ENCODE results near the gene MMP28. TPM values are rescaled to one million over a fixed set of nuclear protein-coding genes. Genes with fewer than 3 reads are reported as not detected.

MMP28 gene
- polyA plus RNA-seq, 6 donors from 2014 or later, result 0.21 TPM; not detected in 5

- Mint-ChIP-seq H3K9me3 (peaks cover 0 to 2% (median 0%) of the 10 kb centered on the region in 7 donors), H3K27ac (no peak overlapping the region), H3K27me3 (peaks cover 28 to 70% (median 52%) of the 10 kb centered on the region in 3 donors), H3K36me3 (no peaks in the 10 kb centered on the region), H3K4me3 (peak overlapping the region in 1 of 8 donors; percentile 47), H3K4me1 (peaks cover 8 to 9% (median 8%) of the 10 kb centered on the region in 3 donors)
- ATAC-seq (ENCODE audit: low read depth in 2 of 2), result no peak
- DNase-seq, result no peak
Measured at GRCh38 chr17:35743626-35744328, 51.7 kb downstream of the MMP28 start.

- Mint-ChIP-seq H3K27me3 (peaks cover 25 to 62% (median 46%) of the 10 kb centered on the region in 3 donors), H3K4me3 (no peak overlapping the region), H3K36me3 (no peaks in the 10 kb centered on the region), H3K9me3 (peaks cover 0 to 2% (median 0%) of the 10 kb centered on the region in 7 donors), H3K27ac (no peak overlapping the region), H3K4me1 (peaks cover 8% of the 10 kb centered on the region in 3 donors)
- DNase-seq (no peak), ATAC-seq (ENCODE audit: low read depth in 2 of 2) (no peak)
Measured at GRCh38 chr17:35742896-35743477, 52.5 kb downstream of the MMP28 start.

- Mint-ChIP-seq H3K4me1 (peaks cover 8% of the 10 kb centered on the region in 3 donors), H3K4me3 (no peak overlapping the region), H3K27ac (no peak overlapping the region), H3K27me3 (peaks cover 23 to 57% (median 46%) of the 10 kb centered on the region in 3 donors), H3K36me3 (no peaks in the 10 kb centered on the region), H3K9me3 (peaks cover 0 to 2% (median 0%) of the 10 kb centered on the region in 7 donors)
- ATAC-seq (ENCODE audit: low read depth in 2 of 2) (no peak), DNase-seq (no peak)
Measured at GRCh38 chr17:35742496-35742895, 52.9 kb downstream of the MMP28 start.

GRCh38 chr17:35740997-35741931 is 54.2 kb downstream of the MMP28 start:
- ATAC-seq (ENCODE audit: low read depth in 2 of 2), result peak; percentile 18 to 49
- Mint-ChIP-seq H3K27me3 (peaks cover 20 to 51% (median 46%) of the 10 kb centered on the region in 3 donors), H3K4me3 (peak overlapping the region in 5 of 8 donors; percentile 32 to 80 (median 49)), H3K27ac (no peak overlapping the region), H3K4me1 (peaks cover 6 to 8% (median 8%) of the 10 kb centered on the region in 3 donors), H3K9me3 (peaks cover 0 to 2% (median 0%) of the 10 kb centered on the region in 7 donors), H3K36me3 (no peaks in the 10 kb centered on the region)
- DNase-seq, result no peak

GRCh38 chr17:35740216-35740615 is 55.2 kb downstream of the MMP28 start:
- DNase-seq, result no peak
- ATAC-seq (ENCODE audit: low read depth in 2 of 2), result no peak
- no peak overlapping the region for H3K27ac Mint-ChIP-seq
- H3K4me1 Mint-ChIP-seq, result peaks cover 6 to 8% (median 8%) of the 10 kb centered on the region in 3 donors
- H3K27me3 Mint-ChIP-seq, result peaks cover 20 to 51% (median 46%) of the 10 kb centered on the region in 3 donors
- no peaks in the 10 kb centered on the region for H3K36me3 Mint-ChIP-seq
- H3K9me3 Mint-ChIP-seq, result peaks cover 0 to 2% (median 0%) of the 10 kb centered on the region in 7 donors
- H3K4me3 Mint-ChIP-seq, result no peak overlapping the region

GRCh38 chr17:35738519-35739133 is 56.8 kb downstream of the MMP28 start:
- H3K4me3 Mint-ChIP-seq, result no peak overlapping the region
- peaks cover 6 to 8% (median 8%) of the 10 kb centered on the region in 3 donors for H3K4me1 Mint-ChIP-seq
- H3K36me3 Mint-ChIP-seq, result no peaks in the 10 kb centered on the region
- ATAC-seq (ENCODE audit: low read depth in 2 of 2) (no peak), DNase-seq (no peak)
- no peaks in the 10 kb centered on the region for H3K9me3 Mint-ChIP-seq
- no peak overlapping the region for H3K27ac Mint-ChIP-seq
- peaks cover 17 to 37% (median 35%) of the 10 kb centered on the region in 3 donors for H3K27me3 Mint-ChIP-seq

- no peak for ATAC-seq (ENCODE audit: low read depth in 2 of 2)
- no peak overlapping the region for H3K4me3 Mint-ChIP-seq
- H3K36me3 Mint-ChIP-seq, result no peaks in the 10 kb centered on the region
- H3K27ac Mint-ChIP-seq, result no peak overlapping the region
- H3K27me3 Mint-ChIP-seq, result peaks cover 11 to 17% (median 14%) of the 10 kb centered on the region in 3 donors
- no peak for DNase-seq
- peaks cover 2 to 8% (median 5%) of the 10 kb centered on the region in 3 donors for H3K4me1 Mint-ChIP-seq
- H3K9me3 Mint-ChIP-seq, result no peaks in the 10 kb centered on the region
Measured at GRCh38 chr17:35736236-35736635, 59.2 kb downstream of the MMP28 start.

- H3K4me3 Mint-ChIP-seq, result no peak overlapping the region
- no peak for ATAC-seq (ENCODE audit: low read depth in 2 of 2)
- peaks cover 13 to 22% (median 19%) of the 10 kb centered on the region in 3 donors for H3K27me3 Mint-ChIP-seq
- peaks cover 11 to 16% (median 16%) of the 10 kb centered on the region in 3 donors for H3K4me1 Mint-ChIP-seq
- DNase-seq, result no peak
- no peaks in the 10 kb centered on the region for H3K9me3 Mint-ChIP-seq
- peaks cover 0 to 6% of the 10 kb centered on the region in 2 donors for H3K36me3 Mint-ChIP-seq
- H3K27ac Mint-ChIP-seq, result no peak overlapping the region
Measured at GRCh38 chr17:35735036-35735805, 60.2 kb downstream of the MMP28 start.

- Mint-ChIP-seq H3K36me3 (peaks cover 0 to 8% of the 10 kb centered on the region in 2 donors), H3K9me3 (no peaks in the 10 kb centered on the region), H3K4me3 (no peak overlapping the region), H3K27ac (no peak overlapping the region), H3K4me1 (peaks cover 12 to 23% (median 12%) of the 10 kb centered on the region in 3 donors), H3K27me3 (peaks cover 7 to 16% (median 12%) of the 10 kb centered on the region in 3 donors)
- ATAC-seq (ENCODE audit: low read depth in 2 of 2) (no peak), DNase-seq (no peak)
Measured at GRCh38 chr17:35734396-35734795, 61.0 kb downstream of the MMP28 start.

- H3K9me3 Mint-ChIP-seq, result no peaks in the 10 kb centered on the region
- H3K27ac Mint-ChIP-seq, result no peak overlapping the region
- peaks cover 3 to 12% of the 10 kb centered on the region in 2 donors for H3K36me3 Mint-ChIP-seq
- no peak for ATAC-seq (ENCODE audit: low read depth in 2 of 2)
- no peak for DNase-seq
- peaks cover 6 to 14% (median 12%) of the 10 kb centered on the region in 3 donors for H3K27me3 Mint-ChIP-seq
- peak overlapping the region in 3 of 8 donors; percentile 20 to 79 (median 71) for H3K4me3 Mint-ChIP-seq
- peaks cover 12 to 28% (median 12%) of the 10 kb centered on the region in 3 donors for H3K4me1 Mint-ChIP-seq
Measured at GRCh38 chr17:35733366-35733765, 62.1 kb downstream of the MMP28 start.

GRCh38 chr17:35732806-35733136 is 62.7 kb downstream of the MMP28 start:
- Mint-ChIP-seq H3K4me3 (peak overlapping the region; percentile 55 to 80 (median 76)), H3K4me1 (peaks cover 12 to 28% (median 12%) of the 10 kb centered on the region in 3 donors), H3K27me3 (peaks cover 6 to 14% (median 12%) of the 10 kb centered on the region in 3 donors), H3K9me3 (no peaks in the 10 kb centered on the region), H3K36me3 (peaks cover 9 to 14% of the 10 kb centered on the region in 2 donors), H3K27ac (no peak overlapping the region)
- ATAC-seq (ENCODE audit: low read depth in 2 of 2), result no peak
- no peak for DNase-seq
